Testis (tissue), 3 donors: ENCODE data around the gene RABGAP1L. TPM values are rescaled to one million over a fixed set of nuclear protein-coding genes. Genes with fewer than 3 reads are reported as not detected.
A peak's percentile ranks its signal among the peaks of the same experiment; 100 is the strongest.

Source experiments
- DNase-seq: peaks from one replicate; pipeline ENCODE4 v3.0.0-alpha.2; 2019
- H3K27ac ChIP-seq, 2 donors: fragments of 200-600 bp; sonication (generic); one replicate each; pipeline ENCODE4 v1.5.1; 2019
- H3K27me3 ChIP-seq: fragments of 200-600 bp; sonication (generic); one replicate; pipeline ENCODE4 v1.5.1; 2019
- H3K36me3 ChIP-seq: fragments of 200-600 bp; sonication (generic); one replicate; pipeline ENCODE4 v1.5.1; 2017; ENCODE audit warnings: low read depth; ENCODE audit errors: missing control alignments
- H3K4me1 ChIP-seq: fragments of 200-600 bp; sonication (generic); one replicate; pipeline ENCODE4 v1.5.1; 2019
- H3K4me3 ChIP-seq, 2 donors: fragments of 200-600 bp; sonication (generic); one replicate each; pipeline ENCODE4 v1.5.1; 2017 to 2019
- H3K9me3 ChIP-seq: fragments of 200-600 bp; sonication (generic); one replicate; pipeline ENCODE4 v1.5.1; 2017
- CTCF ChIP-seq, 3 experiments: fragments of 450-650 bp in 2 of 3; fragments of 200-600 bp in 1 of 3; sonication (generic) in 1 of 3; IDR thresholded peaks; one replicate each; pipeline ENCODE4 v1.5.1; 2016 to 2019; ENCODE audit warnings: antibody characterized with exemption in 3 of 3, mild to moderate bottlenecking in 2 of 3, moderate library complexity in 1 of 3
- POLR2A ChIP-seq: fragments of 450-650 bp; IDR thresholded peaks from one replicate; pipeline ENCODE4 v1.6.1; 2017; ENCODE audit warnings: antibody characterized with exemption, mild to moderate bottlenecking, moderate library complexity
- WGBS, 2 donors: methylation state at CpG; one replicate each; pipeline ENCODE4 v1.1.5; 2018; 5-methylcytosine and 5-hydroxymethylcytosine counted together
- intact Hi-C: fragments of 100-400 bp; cut with DNase I; formaldehyde crosslinking; loops from one replicate; pipeline ENCODE4 v1.15.1; 2023; ENCODE audit warnings: low total_unique reads
- polyA plus RNA-seq: library from polyadenylated mRNA; stranded (reverse); fragments of 350-450 nt; fragmentation: Illumina TruSeq; extraction: RNeasy Lipid Tissue Mini Kit (QIAGEN cat#74804); gene quantifications from one replicate; pipeline ENCODE4 v1.2.3, GENCODE V29; 2014; ENCODE audit warnings: low read depth, low replicate concordance; ENCODE audit not compliant: insufficient read depth
- total RNA-seq, 2 donors: library from RNA; depleted of rRNA; stranded (reverse); fragments of >200 nt; gene quantifications; one replicate each; pipeline ENCODE4 v1.2.3, GENCODE V29; 2016

Gene RABGAP1L
- total and polyA plus RNA-seq, 3 donors from 2014 or later, result 40.5 to 53.1 (median 49.5) TPM

GRCh38 chr1:174736831-174737230 lies 577.5 kb downstream of the RABGAP1L start:
- no peak for DNase-seq
- 85 to 100% methylated on average over 2 of the region's 2 CpGs for WGBS, 2 donors
- no peaks in the 10 kb centered on the region for H3K27me3 ChIP-seq
- H3K4me3 ChIP-seq, result no peak overlapping the region
- no peak for TF ChIP-seq POLR2A
- TF ChIP-seq CTCF (IDR thresholded peaks at IDR 0.05), result no peak
- intact Hi-C loops, result no loop called here
- H3K27ac ChIP-seq, result no peak overlapping the region
- no peaks in the 10 kb centered on the region for H3K4me1 ChIP-seq
- no peaks in the 10 kb centered on the region for H3K36me3 ChIP-seq
- no peaks in the 10 kb centered on the region for H3K9me3 ChIP-seq

- Histone ChIP-seq H3K4me3 (no peak overlapping the region), H3K36me3 (no peaks in the 10 kb centered on the region), H3K27ac (no peak overlapping the region), H3K4me1 (no peaks in the 10 kb centered on the region), H3K27me3 (no peaks in the 10 kb centered on the region), H3K9me3 (no peaks in the 10 kb centered on the region)
- no peak for TF ChIP-seq POLR2A
- TF ChIP-seq CTCF (IDR thresholded peaks at IDR 0.05), result no peak
- 85 to 92% methylated on average over 2 of the region's 2 CpGs for WGBS, 2 donors
- intact Hi-C loops, result loop anchor here (10.0 kb wide), 1 partner anchor 486 kb away; no protein-coding TSS in a partner anchor
- no peak for DNase-seq
These were observed 581.1 kb downstream of the RABGAP1L start for GRCh38 chr1:174740249-174740968.

- no peaks in the 10 kb centered on the region for H3K4me1 ChIP-seq
- H3K27ac ChIP-seq, result no peak overlapping the region
- intact Hi-C loops, result loop anchor here (10.0 kb wide), 1 partner anchor 488 kb away; no protein-coding TSS in a partner anchor
- TF ChIP-seq CTCF (IDR thresholded peaks at IDR 0.05) (no peak), POLR2A (no peak)
- no peak overlapping the region for H3K4me3 ChIP-seq
- H3K27me3 ChIP-seq, result no peaks in the 10 kb centered on the region
- H3K9me3 ChIP-seq, result no peaks in the 10 kb centered on the region
- 67 to 79% methylated on average over 3 of the region's 3 CpGs for WGBS, 2 donors
- no peaks in the 10 kb centered on the region for H3K36me3 ChIP-seq
- DNase-seq, result no peak
These were observed 583.7 kb downstream of the RABGAP1L start for GRCh38 chr1:174742805-174743653.

GRCh38 chr1:174743654-174744561 lies 584.6 kb downstream of the RABGAP1L start:
- WGBS, 2 donors, result 33 to 48% methylated on average over 4 of the region's 4 CpGs
- no peaks in the 10 kb centered on the region for H3K27me3 ChIP-seq
- no peak for DNase-seq
- no peak overlapping the region for H3K27ac ChIP-seq
- no peaks in the 10 kb centered on the region for H3K4me1 ChIP-seq
- TF ChIP-seq POLR2A, result no peak
- TF ChIP-seq CTCF (IDR thresholded peaks at IDR 0.05), result peak; percentile 10 to 62 (median 30)
- H3K36me3 ChIP-seq, result no peaks in the 10 kb centered on the region
- H3K4me3 ChIP-seq, result no peak overlapping the region
- no peaks in the 10 kb centered on the region for H3K9me3 ChIP-seq
- intact Hi-C loops, result loop anchor here (10.0 kb wide), 1 partner anchor 489 kb away; no protein-coding TSS in a partner anchor
